NCI-H146 treated with DMSO at 0.1 percent for 48 hours (cell line): ENCODE results near the gene CUL7.
"Not testable (repeated sequence)": the region's sequence is repeated elsewhere in the genome, so short reads cannot be mapped to it uniquely, and the experiment has no call there.

ENCODE experiments used
- DNase-seq: peaks from one replicate; lab custom pipeline; 2025; ENCODE audit not compliant: unreplicated experiment; lab: John Stamatoyannopoulos, UW

Gene CUL7

GRCh38 chr6:43053545-43054205 is at the start of gene CUL7:
TSS of gene CUL7 (minus strand) at chr6:43053851. CDS start at chr6:43052788, 1,063 bp downstream.
- peak; percentile 97 for DNase-seq

DNA sequence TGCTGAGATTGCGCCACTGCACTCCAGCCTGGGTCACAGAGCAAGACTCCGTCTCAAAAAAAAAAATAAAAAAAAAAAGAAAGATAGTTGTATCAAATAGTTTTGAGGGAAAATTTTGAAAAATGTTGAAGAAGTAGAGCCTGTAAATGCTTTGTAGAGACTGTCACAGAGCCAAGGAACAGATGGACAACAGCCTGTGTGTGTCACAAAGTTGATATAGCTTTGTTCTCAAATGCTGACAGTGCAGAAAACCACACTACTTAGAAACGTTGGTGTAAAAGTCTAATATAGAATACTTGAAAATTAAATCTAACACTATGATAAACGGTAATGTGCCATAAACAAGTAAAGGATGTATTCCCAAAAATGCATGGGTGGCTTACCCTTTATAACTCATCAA is 47.8 kb upstream of the CUL7 start:
- DNase-seq, result no peak

DNA sequence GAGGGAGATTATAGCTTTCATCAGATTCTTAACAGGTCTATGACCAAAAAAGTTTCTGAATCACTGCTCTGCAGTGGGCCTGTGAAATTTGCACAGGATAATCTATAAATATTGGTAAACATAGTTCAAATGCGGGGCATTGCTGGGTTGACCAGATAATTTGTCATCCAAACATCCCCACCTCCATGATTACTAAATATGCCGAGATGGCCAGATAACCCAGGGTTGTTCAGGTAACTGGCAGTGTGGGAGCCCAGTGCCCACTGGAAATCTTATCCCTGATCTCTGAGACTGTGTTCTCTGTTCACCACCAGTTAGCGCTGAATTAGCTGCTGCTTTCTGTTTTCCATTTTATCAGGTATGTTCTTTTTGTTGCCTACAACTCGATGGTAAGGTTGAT is 43.9 kb upstream of the CUL7 start:
- no peak for DNase-seq

DNA sequence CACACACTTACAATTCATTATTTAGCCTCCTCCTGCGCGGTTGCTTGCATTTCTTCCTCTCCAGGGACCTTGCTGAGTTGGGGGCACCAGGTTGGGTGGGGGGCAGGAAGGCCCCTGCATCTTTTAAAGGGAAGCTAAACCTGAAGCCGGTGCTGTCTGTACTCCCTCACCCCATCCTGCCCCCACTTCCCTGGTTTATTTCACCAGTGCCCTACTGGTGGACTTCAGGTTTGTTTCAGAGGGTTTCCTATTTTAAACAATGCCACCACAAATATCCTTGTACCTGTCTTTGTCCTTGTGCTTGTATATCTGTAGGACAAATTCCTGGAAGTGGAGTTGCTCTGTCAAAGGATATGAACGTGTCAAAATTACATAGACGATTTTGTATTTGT is 43.4 kb upstream of the CUL7 start:
- DNase-seq, result no peak

DNA sequence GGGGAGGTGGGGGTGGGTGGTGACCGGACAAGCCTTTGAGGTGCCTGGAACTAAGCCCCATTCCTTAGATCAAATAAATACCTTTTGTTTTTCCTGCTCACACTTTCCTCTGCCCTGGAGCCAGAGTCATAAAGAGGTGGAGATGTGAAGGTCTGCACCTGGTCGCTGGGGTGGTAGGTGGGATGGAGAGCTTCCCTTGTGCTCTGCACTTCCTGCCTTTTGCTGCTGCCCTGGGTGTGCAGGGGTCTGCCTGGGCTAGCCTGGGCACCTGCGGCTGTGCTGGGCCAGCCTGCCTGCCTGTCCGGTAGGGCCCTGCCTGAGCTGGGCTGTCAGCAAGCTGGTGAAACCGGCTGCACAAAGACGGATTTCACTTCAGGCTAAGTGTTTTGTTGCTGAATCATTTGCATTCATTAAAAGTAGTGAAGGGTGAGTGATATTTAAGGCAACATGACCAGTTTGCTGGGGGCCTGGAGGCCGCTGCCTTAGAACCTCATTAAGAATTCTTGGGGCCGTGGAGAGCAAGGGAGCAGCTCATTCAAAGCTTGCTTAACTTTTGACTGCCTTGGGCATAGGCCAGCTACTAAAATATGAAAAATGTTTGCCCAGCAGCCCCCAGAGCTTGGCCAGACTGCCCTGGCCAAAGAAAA is 42.9 kb upstream of the CUL7 start:
- no peak for DNase-seq

DNA sequence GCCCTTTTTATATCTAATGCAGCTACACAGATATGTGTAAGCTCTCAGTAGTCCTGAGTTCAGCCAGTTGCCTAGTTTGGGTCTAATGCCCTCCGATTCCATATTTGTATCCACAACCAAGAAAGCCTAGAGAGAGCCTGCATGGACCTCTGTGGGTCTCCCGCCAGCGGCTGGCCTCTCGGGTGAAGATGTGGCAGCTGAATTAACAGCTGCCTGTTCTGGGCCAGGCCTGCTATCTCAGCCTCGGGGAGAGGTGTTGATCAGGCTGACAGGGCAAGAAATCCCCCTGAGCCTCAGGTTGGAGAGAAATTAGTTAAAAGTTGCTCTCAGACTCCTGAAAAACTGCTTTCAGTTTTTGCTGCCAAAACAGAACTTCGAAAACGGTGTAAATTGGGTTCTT is 42.3 kb upstream of the CUL7 start:
- DNase-seq, result no peak

DNA sequence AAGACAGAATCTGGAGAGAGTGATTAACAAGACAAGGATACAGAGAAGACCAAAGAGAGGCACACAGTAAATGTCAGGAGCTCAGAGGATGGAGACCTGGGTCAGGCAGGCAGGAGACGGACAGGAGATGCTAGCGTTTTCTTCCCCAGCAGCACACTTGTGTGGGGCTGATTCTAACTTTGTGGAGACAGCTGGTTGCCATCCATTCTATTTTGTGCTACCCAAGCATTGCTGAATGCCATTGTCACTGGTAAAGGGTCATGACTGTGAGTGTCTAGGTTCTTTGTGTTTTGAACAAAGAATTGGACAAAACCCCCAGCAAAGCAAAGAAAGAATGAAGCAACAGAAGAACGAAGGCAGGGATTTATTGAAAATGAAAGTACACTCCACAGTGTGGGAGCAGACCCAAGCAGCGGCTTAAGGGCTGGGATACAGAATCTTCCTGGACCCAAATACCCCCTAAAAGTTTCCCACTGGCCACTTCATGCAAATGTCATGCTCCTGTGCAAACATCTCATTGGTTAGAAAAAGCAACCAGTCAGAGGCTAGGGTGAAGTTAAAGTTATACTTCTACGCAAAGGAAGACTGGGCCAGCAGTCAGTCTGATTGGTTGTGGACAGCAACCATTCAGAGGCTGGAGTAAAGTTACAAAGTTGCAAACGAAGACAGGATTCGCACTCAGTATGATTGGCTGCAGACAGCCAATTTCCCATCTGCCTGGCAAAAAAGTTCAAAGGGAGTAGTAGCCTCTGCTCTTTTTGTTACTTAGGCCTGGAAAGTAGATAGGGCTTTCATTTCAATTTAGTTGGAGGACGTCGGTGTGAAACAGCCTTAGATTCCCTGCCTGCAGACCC is 40.0 kb upstream of the CUL7 start:
- DNase-seq, result no peak

GRCh38 chr6:43092635-43093034 is 39.0 kb upstream of the CUL7 start:
- DNase-seq, result no peak

- no peak for DNase-seq
These were observed 37.9 kb upstream of the CUL7 start for GRCh38 chr6:43091436-43091991.

DNA sequence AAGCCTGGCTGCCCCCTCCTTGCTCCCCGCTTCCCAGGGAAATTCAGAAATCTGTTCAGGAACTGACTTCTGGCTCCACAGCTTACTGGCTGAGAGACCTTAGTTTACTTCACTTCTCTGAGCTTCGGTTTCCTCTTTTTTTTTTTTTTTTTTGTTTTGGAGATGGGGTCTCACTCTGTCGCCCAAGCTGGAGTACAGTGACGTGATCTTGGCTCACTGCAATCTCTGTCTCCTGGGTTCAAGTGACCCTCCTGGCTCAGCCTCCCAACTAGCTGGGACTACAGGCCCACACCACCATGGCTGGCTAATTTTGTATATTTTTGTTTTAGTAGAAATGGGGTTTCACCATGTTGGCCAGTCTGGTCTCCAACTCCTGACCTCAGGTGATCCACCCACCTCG is 37.4 kb upstream of the CUL7 start:
- DNase-seq, result no peak

GRCh38 chr6:43090559-43090956 is 36.9 kb upstream of the CUL7 start:
- DNase-seq, result no peak

- DNase-seq, result no peak
These were observed 36.4 kb upstream of the CUL7 start for GRCh38 chr6:43089874-43090558.

GRCh38 chr6:43089467-43089866 is 35.8 kb upstream of the CUL7 start:
- no peak for DNase-seq

GRCh38 chr6:43088654-43089056 is 35.0 kb upstream of the CUL7 start:
- no peak for DNase-seq

DNA sequence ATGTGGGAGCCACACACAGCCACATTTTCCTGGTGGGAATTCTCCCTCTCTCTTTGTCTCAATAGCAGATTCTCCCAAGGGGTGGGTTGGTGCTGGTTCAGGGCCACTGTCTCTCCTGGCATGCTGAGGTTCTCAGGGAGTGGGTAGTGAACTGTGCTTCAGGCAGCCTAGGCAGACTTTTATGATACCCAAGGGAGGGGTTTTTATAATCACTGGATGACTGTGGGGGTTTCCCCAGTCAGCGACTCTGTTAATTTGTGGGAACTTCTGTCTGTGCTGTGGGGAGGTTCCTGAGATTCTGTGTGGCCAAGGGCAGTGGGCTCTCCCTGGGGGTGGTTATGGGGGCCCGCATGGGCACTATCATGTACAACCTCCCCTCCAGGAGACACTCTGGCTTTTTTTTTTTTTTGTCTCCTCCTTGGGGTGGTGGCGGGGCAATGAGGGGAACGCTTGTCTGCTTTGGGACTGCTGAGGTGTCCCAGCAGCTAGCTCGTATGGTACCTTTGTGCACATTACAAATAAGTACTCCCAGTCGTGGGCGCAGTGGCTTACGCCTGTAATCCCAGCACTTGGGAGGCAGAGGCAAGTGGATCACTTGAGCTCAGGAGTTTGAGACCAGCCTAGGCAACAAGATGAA is 32.5 kb upstream of the CUL7 start:
- no peak for DNase-seq

DNA sequence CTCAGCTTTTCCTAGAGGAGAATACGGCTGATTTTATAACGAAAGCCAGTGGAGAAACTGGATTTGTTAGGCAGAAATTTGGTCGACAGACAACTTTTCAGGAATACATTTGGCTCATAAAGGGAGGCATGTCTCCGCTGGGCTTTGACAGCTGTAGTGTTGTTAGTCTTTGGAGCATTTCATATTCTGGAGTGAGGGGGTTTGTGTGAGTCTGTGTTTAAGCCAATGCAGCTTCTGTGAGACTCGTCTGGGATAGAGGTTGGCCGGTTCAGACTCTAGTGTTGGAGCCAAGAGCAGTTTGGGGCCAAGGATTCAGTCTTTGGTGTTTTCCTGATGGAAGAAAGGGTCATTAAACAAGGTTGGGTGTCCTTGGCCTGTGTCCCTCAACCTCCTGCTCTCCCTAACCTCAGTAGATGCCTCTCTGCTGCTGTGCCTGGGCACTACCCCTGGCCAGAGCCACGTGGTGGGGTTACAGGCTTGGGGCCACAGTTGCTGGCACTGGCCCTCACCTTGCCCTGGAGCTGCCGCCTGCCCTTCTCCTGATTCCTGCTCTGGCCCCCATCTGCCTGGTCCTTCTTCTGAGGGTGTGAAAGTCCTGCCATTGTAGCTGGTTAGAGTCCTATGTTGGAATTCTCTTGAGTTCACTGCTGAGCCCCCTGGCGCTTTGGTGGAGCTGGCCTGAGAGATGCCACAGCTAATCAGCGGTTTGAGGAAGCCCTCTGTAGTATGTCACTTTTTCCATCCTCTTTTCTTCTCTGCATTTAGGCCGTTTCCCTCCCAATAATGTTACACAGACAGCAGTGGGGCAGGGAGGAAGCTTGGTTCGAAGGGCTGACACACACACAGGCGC is 29.4 kb upstream of the CUL7 start:
- no peak for DNase-seq

- not testable (repeated sequence) for DNase-seq
These were observed 28.3 kb upstream of the CUL7 start for GRCh38 chr6:43081922-43082321.

DNA sequence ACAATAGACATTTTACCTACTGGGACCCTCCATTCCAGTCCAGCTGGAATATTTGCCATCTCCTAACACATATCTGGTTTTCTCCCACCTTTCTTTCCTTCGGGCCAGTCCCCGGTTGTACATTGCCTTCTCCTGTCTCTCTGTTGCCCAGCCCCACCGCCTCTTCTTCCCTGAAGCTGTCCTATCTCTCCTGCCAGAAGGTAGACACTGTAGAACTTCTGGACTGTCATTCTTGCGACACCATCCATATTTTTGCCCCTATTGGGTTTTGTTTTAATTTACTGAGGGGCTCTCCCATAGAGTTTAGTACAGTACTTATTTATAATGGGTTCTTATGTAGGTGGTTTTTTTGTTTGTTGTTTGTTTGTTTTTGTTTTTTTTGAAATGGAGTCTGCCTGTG is 27.4 kb upstream of the CUL7 start:
- DNase-seq, result no peak

DNA sequence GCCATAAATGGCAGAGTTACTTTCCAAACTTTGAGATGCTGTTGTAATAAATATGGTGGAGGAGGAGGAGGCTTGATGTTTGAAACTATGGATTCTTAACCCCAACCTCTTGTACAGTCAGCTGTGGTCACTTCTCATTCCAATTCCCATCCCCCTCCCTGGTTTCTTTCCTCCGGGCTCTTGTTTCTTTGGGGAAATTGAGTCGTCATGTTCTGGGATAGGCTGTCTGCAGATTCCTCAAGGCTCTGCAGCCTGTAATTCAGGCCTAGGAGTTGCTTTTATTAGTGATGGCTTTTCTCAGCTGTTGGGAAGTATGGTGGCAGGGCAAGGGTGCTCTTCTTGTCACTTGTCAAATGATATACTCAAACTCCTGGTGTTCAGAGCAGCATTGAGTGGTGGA is 25.0 kb upstream of the CUL7 start:
- no peak for DNase-seq

DNA sequence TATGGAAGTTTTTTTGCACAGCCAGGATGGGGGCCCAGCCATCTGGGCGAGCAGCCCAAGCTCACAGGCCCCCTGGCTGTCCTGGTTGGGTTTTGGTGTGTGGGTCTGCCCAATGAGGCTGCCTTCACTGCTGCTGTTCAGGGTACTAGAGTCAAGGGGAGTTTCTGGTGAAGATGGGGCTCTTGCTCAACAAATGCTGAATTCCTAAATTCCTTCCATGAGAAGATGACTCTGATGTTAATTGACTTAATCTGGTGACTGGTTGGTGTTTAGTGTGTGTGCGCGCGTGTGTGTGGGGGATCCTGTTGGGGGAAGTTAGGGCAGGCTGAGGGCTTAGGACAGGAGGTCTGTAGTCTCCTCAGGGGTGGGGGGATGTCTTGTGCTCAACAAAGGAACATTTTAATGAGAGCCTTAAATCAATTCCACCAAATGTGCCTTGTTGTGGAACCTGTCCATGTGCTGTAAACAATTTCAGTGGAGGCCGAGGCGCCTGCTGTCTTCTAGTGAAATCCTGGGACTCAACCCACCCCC is 24.4 kb upstream of the CUL7 start:
- DNase-seq, result no peak
